Measurements from ENCODE around the gene TMEM116.
"Not testable (repeated sequence)": the region's sequence is repeated elsewhere in the genome, so short reads cannot be mapped to it uniquely, and the experiment has no call there.

TMEM116 gene

DNA sequence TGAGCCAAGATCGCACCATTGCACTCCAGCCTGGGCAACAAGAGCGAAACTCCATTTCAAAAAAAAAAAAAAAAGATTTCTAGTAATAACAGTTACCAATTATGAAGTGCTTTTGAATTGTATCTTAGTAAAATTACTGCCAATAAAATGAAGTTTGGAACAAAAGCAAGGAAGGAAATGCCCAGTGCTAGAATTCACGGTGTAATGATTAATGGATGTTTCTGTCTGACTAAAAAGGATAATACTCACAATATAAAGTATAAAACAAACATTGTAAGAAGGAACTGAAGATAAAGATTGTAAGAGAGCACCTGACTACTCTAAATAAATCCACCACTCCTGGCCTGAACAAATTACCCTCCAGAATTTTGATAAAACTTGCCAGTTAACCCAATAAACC lies 4.0 kb downstream of the TMEM116 start:
- H3K4me3 ChIP-seq (ENCODE audit: low read length), result no peak overlapping the region
- no peak for DNase-seq (ENCODE audit: low read depth)
- TF ChIP-seq CTCF (conservative IDR thresholded peaks at IDR 0.05; ENCODE audit: low read length), result no peak

GRCh38 chr12:112007945-112008344 lies 5.0 kb downstream of the TMEM116 start:
- DNase-seq (ENCODE audit: low read depth), result no peak
- TF ChIP-seq CTCF (conservative IDR thresholded peaks at IDR 0.05; ENCODE audit: low read length), result no peak
- no peak overlapping the region for H3K4me3 ChIP-seq (ENCODE audit: low read length)

GRCh38 chr12:112005419-112006395 lies 7.3 kb downstream of the TMEM116 start:
- no peak overlapping the region for H3K4me3 ChIP-seq (ENCODE audit: low read length)
- no peak for DNase-seq (ENCODE audit: low read depth)
- TF ChIP-seq CTCF (conservative IDR thresholded peaks at IDR 0.05; ENCODE audit: low read length), result no peak

DNA sequence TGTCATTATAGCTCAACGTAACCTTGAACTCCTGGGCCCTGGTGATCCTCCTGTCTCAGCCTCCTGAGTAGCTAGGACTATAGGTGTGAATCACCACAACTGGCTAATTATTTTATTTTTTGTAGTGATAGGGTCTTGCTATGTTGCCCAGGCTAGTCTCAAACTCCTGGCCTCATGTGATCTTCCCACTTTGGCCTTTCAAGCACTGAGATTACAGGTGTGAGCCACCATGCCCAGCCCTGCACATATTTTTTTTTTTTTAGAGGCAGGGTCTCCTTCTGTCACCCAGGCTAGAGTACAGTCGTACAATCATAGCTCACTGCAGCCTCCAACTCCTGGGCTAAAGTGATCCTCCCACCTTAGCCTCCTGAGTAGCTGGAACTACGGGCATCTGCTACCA lies 8.9 kb downstream of the TMEM116 start:
- DNase-seq (ENCODE audit: low read depth), result no peak
- no peak for TF ChIP-seq CTCF (conservative IDR thresholded peaks at IDR 0.05; ENCODE audit: low read length)

GRCh38 chr12:112001576-112001975 lies 11.4 kb downstream of the TMEM116 start:
- H3K4me3 ChIP-seq (ENCODE audit: low read length), result no peak overlapping the region
- no peak for DNase-seq (ENCODE audit: low read depth)
- no peak for TF ChIP-seq CTCF (conservative IDR thresholded peaks at IDR 0.05; ENCODE audit: low read length)

More for the DNA sequence above, 8.9 kb downstream of the TMEM116 start:
- H3K4me3 ChIP-seq (ENCODE audit: low read length), result no peak overlapping the region

DNA sequence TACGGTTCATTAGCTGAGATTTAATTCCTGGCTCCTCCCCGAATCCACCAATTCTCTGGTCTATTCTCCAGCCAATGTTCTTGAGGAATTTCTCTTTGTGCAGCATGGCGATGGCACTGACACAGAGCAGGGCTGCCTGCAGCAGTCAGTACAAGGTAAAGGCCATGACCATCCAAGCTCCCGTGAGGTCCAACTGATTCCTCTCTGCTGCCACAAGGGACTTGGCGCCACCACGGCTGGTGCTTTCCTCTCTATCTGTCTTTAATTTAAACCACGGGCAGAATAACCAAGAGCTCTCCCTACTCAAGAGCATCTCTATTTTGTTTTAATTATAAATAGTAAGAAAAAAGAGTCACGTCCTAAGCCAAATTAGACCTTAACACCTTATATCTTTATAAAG lies 12.1 kb downstream of the TMEM116 start:
- no peak for DNase-seq (ENCODE audit: low read depth)
- H3K4me3 ChIP-seq (ENCODE audit: low read length), result no peak overlapping the region
- no peak for TF ChIP-seq CTCF (conservative IDR thresholded peaks at IDR 0.05; ENCODE audit: low read length)

DNA sequence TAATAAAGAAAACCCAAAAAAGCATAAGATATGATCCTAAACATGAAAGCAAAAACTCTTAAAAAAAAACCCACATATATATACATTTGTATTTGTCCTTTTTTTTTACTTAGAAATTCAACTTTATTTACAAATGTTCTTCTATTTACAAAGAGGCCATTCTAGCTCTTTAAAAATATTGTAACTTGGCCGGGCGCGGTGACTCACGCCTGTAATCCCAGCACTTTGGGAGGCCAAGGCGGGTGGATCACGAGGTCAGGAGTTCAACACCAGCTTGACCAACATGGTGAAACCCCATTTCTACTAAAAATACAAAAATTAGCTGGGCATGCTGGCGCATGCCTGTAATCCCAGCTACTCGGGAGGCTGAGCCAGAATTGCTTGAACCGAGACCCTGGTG lies 13.8 kb downstream of the TMEM116 start:
- H3K4me3 ChIP-seq (ENCODE audit: low read length); DNase-seq (ENCODE audit: low read depth): not testable (repeated sequence)

Measured in AG10803 (cell line).